Neuronal stem cell (in vitro differentiated cells): ENCODE measurements around the gene KRTAP8-1. TPM values are rescaled to one million over a fixed set of nuclear protein-coding genes. Genes with fewer than 3 reads are reported as not detected.

Experiments
- DNase-seq: peaks from one replicate; pipeline ENCODE4 v3.0.0-alpha.2; 2013; ENCODE audit warnings: low spot score
- H2AFZ ChIP-seq: one replicate; pipeline ENCODE4 v1.6.1; 2013; ENCODE audit warnings: mild to moderate bottlenecking, low read length, inconsistent platforms
- H2AK5ac ChIP-seq: 2 replicates; pipeline ENCODE4 v1.6.1; 2013; ENCODE audit warnings: low read depth, mild to moderate bottlenecking, inconsistent platforms, low read length, moderate library complexity, mixed read lengths
- H2BK120ac ChIP-seq: 2 replicates; pipeline ENCODE4 v1.6.1; 2013; ENCODE audit warnings: low read depth, mild to moderate bottlenecking, inconsistent platforms, low read length, moderate library complexity, mixed read lengths
- H2BK12ac ChIP-seq: one replicate; pipeline ENCODE4 v1.6.1; 2013; ENCODE audit warnings: low read length, inconsistent platforms
- H2BK15ac ChIP-seq: 2 replicates; pipeline ENCODE4 v1.6.1; 2013; ENCODE audit warnings: mild to moderate bottlenecking, low read length, inconsistent platforms, mixed read lengths
- H2BK5ac ChIP-seq: one replicate; pipeline ENCODE4 v1.6.1; 2013; ENCODE audit warnings: inconsistent platforms, mild to moderate bottlenecking, low read length, moderate library complexity
- H3K14ac ChIP-seq: one replicate; pipeline ENCODE4 v1.6.1; 2013; ENCODE audit warnings: low read length, inconsistent platforms
- H3K18ac ChIP-seq: 2 replicates; pipeline ENCODE4 v1.6.1; 2013; ENCODE audit warnings: low read length, inconsistent platforms
- H3K23ac ChIP-seq: 2 replicates; pipeline ENCODE4 v1.6.1; 2013; ENCODE audit warnings: low read depth, mild to moderate bottlenecking, mixed read lengths, low read length, inconsistent platforms; ENCODE audit not compliant: poor library complexity
- H3K27ac ChIP-seq: replicated peaks from 3 replicates; pipeline ENCODE4 v1.5.1; 2013; ENCODE audit warnings: low read length, inconsistent platforms
- H3K27me3 ChIP-seq, 3 experiments: 2 replicates each; pipeline ENCODE4 v1.6.1; 2013; ENCODE audit warnings: low read length in 3 of 3, mild to moderate bottlenecking in 2 of 3, inconsistent platforms in 1 of 3, low read depth in 1 of 3, mixed read lengths in 1 of 3, moderate library complexity in 1 of 3; ENCODE audit not compliant: control insufficient read depth in 3 of 3, insufficient read depth in 3 of 3
- H3K36me3 ChIP-seq, 2 donors: replicated peaks in 1 of 2; 2 replicates each; pipeline ENCODE4 v1.6.1; 2013; ENCODE audit warnings: low read length in 2 of 2; ENCODE audit not compliant: control insufficient read depth in 2 of 2, insufficient read depth in 2 of 2
- H3K4ac ChIP-seq: 2 replicates; pipeline ENCODE4 v1.6.1; 2013; ENCODE audit warnings: inconsistent platforms, mild to moderate bottlenecking, low read length, moderate library complexity
- H3K4me1 ChIP-seq, 2 donors: 1 replicate in 1 of 2; 2 replicates in 1 of 2; pipeline ENCODE4 v1.6.1; 2013; ENCODE audit warnings: low read length in 2 of 2, low read depth in 1 of 2; ENCODE audit not compliant: control insufficient read depth in 2 of 2, insufficient read depth in 1 of 2
- H3K4me2 ChIP-seq: one replicate; pipeline ENCODE4 v1.6.1; 2013; ENCODE audit warnings: mild to moderate bottlenecking, low read length, inconsistent platforms; ENCODE audit not compliant: insufficient read depth, poor library complexity, severe bottlenecking
- H3K4me3 ChIP-seq, 2 donors: 2 replicates each; pipeline ENCODE4 v1.5.1; 2013; ENCODE audit warnings: low read length in 2 of 2, mild to moderate bottlenecking in 2 of 2, inconsistent platforms in 1 of 2, moderate library complexity in 1 of 2
- H3K79me1 ChIP-seq: one replicate; pipeline ENCODE4 v1.6.1; 2013; ENCODE audit warnings: low read depth, mild to moderate bottlenecking, inconsistent platforms, low read length, moderate library complexity
- H3K9ac ChIP-seq: one replicate; pipeline ENCODE4 v1.6.1; 2013; ENCODE audit warnings: mild to moderate bottlenecking, low read depth, low read length, inconsistent platforms; ENCODE audit not compliant: poor library complexity
- H3K9me3 ChIP-seq, 2 donors: replicated peaks in 1 of 2; 2 replicates each; pipeline versions ENCODE3 to v1.6.1; 2013; ENCODE audit warnings: low read length in 2 of 2, mild to moderate bottlenecking in 2 of 2, inconsistent platforms in 1 of 2, low read depth in 1 of 2, mixed read lengths in 1 of 2, moderate library complexity in 1 of 2; ENCODE audit not compliant: control insufficient read depth in 2 of 2, insufficient read depth in 1 of 2
- H4K8ac ChIP-seq: one replicate; pipeline ENCODE4 v1.6.1; 2013; ENCODE audit warnings: low read depth, mild to moderate bottlenecking, inconsistent platforms, low read length, moderate library complexity
- H4K91ac ChIP-seq: one replicate; pipeline ENCODE4 v1.6.1; 2013; ENCODE audit warnings: low read length, low read depth, mild to moderate bottlenecking, inconsistent platforms; ENCODE audit not compliant: poor library complexity
- WGBS, 2 donors: extraction: QIAGEN DNeasy Blood & Tissue Kit; methylation state at CpG; one replicate each; pipeline ENCODE4 v1.1.7; 2013; ENCODE audit warnings: missing lambda C conversion rate in 2 of 2, mixed read lengths in 1 of 2; ENCODE audit not compliant: insufficient read length in 2 of 2, insufficient replicate concordance in 1 of 2; ENCODE audit errors: extremely low coverage in 2 of 2; 5-methylcytosine and 5-hydroxymethylcytosine counted together
- polyA plus RNA-seq, 2 experiments: library from polyadenylated mRNA; stranded (reverse); fragments of 200-250 nt; gene quantifications; one replicate each; pipeline ENCODE4 v1.2.3, GENCODE V29; 2013

KRTAP8-1 gene
- polyA plus RNA-seq (2013, experiment 1 of 2): not detected
- not detected for polyA plus RNA-seq (2013, experiment 2 of 2)

DNA sequence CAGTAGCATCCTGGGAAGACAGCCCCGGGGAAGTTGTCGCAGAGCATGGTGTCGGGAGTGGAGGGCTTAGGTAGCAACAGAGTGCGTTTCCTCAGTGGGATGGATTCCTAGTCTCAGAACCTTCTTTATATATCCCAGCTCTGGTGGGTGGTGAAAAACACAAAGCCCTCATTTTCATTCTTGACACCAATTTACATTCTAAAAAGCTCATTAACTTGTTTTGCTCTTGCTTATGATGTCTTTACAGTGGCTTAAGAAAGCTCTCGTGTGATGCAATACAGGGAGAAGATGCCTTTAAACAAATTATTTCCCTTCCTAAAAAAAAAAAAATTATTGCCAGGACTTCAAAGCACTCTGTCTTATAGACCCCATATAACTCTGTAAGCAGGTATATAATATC, at the start of gene KRTAP8-1:
KRTAP8-1 (minus strand) TSS at position 101 of the 400 bp plus-strand sequence; CDS start at position 47, 54 bp downstream.
- peak within 1 kb of the TSS; percentile 15 for H3K18ac ChIP-seq
- no peak within 1 kb of the TSS for H2BK120ac ChIP-seq
- no peaks in the 10 kb centered on the region for H3K27me3 ChIP-seq
- no peak within 1 kb of the TSS for H2AK5ac ChIP-seq
- no peak within 1 kb of the TSS for H3K4me3 ChIP-seq
- H2BK15ac ChIP-seq: no peak within 1 kb of the TSS
- no peaks in the 10 kb centered on the region for H3K9me3 ChIP-seq
- H3K4ac ChIP-seq: no peak within 1 kb of the TSS
- no peak within 1 kb of the TSS for H2BK5ac ChIP-seq
- H3K4me2 ChIP-seq: no peak within 1 kb of the TSS
- H2BK12ac ChIP-seq: no peak within 1 kb of the TSS
- H4K8ac ChIP-seq: no peak within 1 kb of the TSS
- H4K91ac ChIP-seq: no peak within 1 kb of the TSS
- H3K79me1 ChIP-seq: no peaks in the 10 kb centered on the region
- H3K23ac ChIP-seq: no peak within 1 kb of the TSS
- no peaks in the 10 kb centered on the region for H3K4me1 ChIP-seq
- no peak within 1 kb of the TSS for H3K14ac ChIP-seq
- no CpG with 5 or more reads among the region's 5 CpGs for WGBS, 2 donors
- peak within 1 kb of the TSS; percentile 29 for H2AFZ ChIP-seq
- H3K9ac ChIP-seq: no peak within 1 kb of the TSS
- H3K27ac ChIP-seq: no peak within 1 kb of the TSS
- H3K36me3 ChIP-seq: no peaks in the 10 kb centered on the region
- no peak for DNase-seq

- Histone ChIP-seq H3K27ac (no peak overlapping the region), H3K14ac (no peak overlapping the region), H3K18ac (no peak overlapping the region), H2BK5ac (no peak overlapping the region), H3K4me2 (no peak overlapping the region), H2BK120ac (no peak overlapping the region), H3K36me3 (no peaks in the 10 kb centered on the region), H3K4ac (no peak overlapping the region), H3K9ac (no peak overlapping the region), H3K23ac (no peak overlapping the region), H3K4me1 (no peaks in the 10 kb centered on the region), H3K4me3 (no peak overlapping the region), H2AK5ac (no peak overlapping the region), H4K91ac (no peak overlapping the region), H2AFZ (no peak overlapping the region), H2BK12ac (no peak overlapping the region), H3K27me3 (no peaks in the 10 kb centered on the region), H3K9me3 (no peaks in the 10 kb centered on the region), H3K79me1 (no peaks in the 10 kb centered on the region), H4K8ac (no peak overlapping the region), H2BK15ac (no peak overlapping the region)
- WGBS, 2 donors: no CpG with 5 or more reads among the region's 9 CpGs
- DNase-seq: no peak
Measured at GRCh38 chr21:30847627-30848500, 34.8 kb upstream of the KRTAP8-1 start.

DNA sequence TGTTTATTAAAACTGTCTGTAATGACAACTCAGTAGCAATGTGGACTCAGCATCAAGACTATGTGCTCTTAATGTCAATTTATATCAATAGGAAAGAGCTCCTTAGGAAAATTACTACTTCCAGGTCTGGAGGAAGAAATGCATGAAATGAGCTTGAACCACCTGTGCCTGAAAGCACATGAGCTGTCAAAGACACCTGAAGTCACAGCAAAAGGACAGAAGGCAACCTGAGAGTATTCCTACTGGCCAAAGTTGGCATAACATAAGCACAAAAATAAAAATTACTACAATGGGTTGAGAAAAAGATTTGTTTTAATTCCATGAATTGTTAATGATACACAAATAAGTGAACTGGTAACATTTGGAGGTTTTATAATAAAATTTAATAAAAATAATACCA, 29.9 kb upstream of the KRTAP8-1 start:
- Histone ChIP-seq H3K9me3 (no peaks in the 10 kb centered on the region), H3K9ac (no peak overlapping the region), H2BK15ac (no peak overlapping the region), H3K36me3 (no peaks in the 10 kb centered on the region), H4K8ac (no peak overlapping the region), H3K27me3 (no peaks in the 10 kb centered on the region), H4K91ac (no peak overlapping the region), H3K4me2 (no peak overlapping the region), H3K14ac (no peak overlapping the region), H3K4me3 (no peak overlapping the region), H2BK12ac (no peak overlapping the region), H3K27ac (no peak overlapping the region), H3K79me1 (no peaks in the 10 kb centered on the region), H2AK5ac (no peak overlapping the region), H3K23ac (no peak overlapping the region), H2BK5ac (no peak overlapping the region), H2BK120ac (no peak overlapping the region), H3K4ac (no peak overlapping the region), H3K4me1 (no peaks in the 10 kb centered on the region), H3K18ac (no peak overlapping the region), H2AFZ (no peak overlapping the region)
- no peak for DNase-seq

DNA sequence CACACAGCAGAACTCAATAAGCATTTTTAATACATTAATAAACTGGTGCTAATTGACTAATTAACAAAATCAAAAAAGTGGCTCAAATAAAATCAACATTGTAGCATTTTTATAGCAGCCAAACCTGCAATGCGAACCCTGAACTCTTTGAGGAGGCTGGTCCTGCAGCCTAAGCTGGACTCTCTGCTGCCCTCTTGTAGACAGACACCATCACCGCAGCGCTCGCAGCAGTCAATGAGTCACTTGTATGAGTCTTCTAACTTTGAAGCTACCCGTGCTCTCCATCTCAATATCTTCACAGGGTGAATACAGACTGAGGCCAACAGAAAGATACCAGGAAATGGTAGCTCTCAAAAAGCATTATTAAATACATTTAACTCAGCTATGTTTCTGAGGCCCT, 26.2 kb upstream of the KRTAP8-1 start:
- Histone ChIP-seq H3K4me3 (no peak overlapping the region), H2AFZ (no peak overlapping the region), H3K27ac (no peak overlapping the region), H3K4me1 (no peaks in the 10 kb centered on the region), H2BK12ac (no peak overlapping the region), H3K4ac (no peak overlapping the region), H3K79me1 (no peaks in the 10 kb centered on the region), H2BK5ac (no peak overlapping the region), H2BK15ac (no peak overlapping the region), H2BK120ac (no peak overlapping the region), H3K27me3 (no peaks in the 10 kb centered on the region), H3K36me3 (no peaks in the 10 kb centered on the region), H3K4me2 (no peak overlapping the region), H2AK5ac (no peak overlapping the region), H3K23ac (no peak overlapping the region), H3K9ac (no peak overlapping the region), H3K18ac (no peak overlapping the region), H3K14ac (no peak overlapping the region), H3K9me3 (no peaks in the 10 kb centered on the region), H4K8ac (no peak overlapping the region), H4K91ac (no peak overlapping the region)
- no CpG with 5 or more reads among the region's 5 CpGs for WGBS, 2 donors
- DNase-seq: peak; percentile 27
